DOHH2 (cell line): ENCODE data around the gene SPTBN2.

Source experiments
- H3F3A ChIP-seq: fragments of 200-600 bp; sonication (generic), shearing (Covaris generic); 2 replicates; pipeline ENCODE4 v1.6.0; 2016; ENCODE audit warnings: antibody characterized with exemption, mild to moderate bottlenecking; ENCODE audit not compliant: control insufficient read depth, insufficient read depth
- H3K27ac ChIP-seq: fragments of 200-600 bp; sonication (generic); 2 replicates; pipeline ENCODE4 v1.5.1; 2014; ENCODE audit warnings: low read depth, mild to moderate bottlenecking, low read length, moderate library complexity
- H3K27me3 ChIP-seq: fragments of 200-600 bp; sonication (generic); 2 replicates; pipeline ENCODE4 v1.6.1; 2014; ENCODE audit warnings: mild to moderate bottlenecking, low read length, mixed read lengths; ENCODE audit not compliant: control insufficient read depth
- H3K36me3 ChIP-seq: fragments of 200-600 bp; sonication (generic); 2 replicates; pipeline ENCODE4 v1.6.1; 2014; ENCODE audit warnings: mild to moderate bottlenecking, low read length, moderate library complexity, mixed read lengths; ENCODE audit not compliant: control insufficient read depth
- H3K4me1 ChIP-seq: fragments of 200-600 bp; sonication (generic); 2 replicates; pipeline ENCODE4 v1.6.1; 2014; ENCODE audit warnings: mild to moderate bottlenecking, low read length, mixed read lengths; ENCODE audit not compliant: control insufficient read depth
- H3K4me2 ChIP-seq: fragments of 200-600 bp; sonication (generic); 2 replicates; pipeline ENCODE4 v1.6.0; 2014; ENCODE audit warnings: mild to moderate bottlenecking, low read length, moderate library complexity
- H3K4me3 ChIP-seq: fragments of 200-600 bp; sonication (generic); 2 replicates; pipeline ENCODE4 v1.5.1; 2014; ENCODE audit warnings: mild to moderate bottlenecking, low read length, mixed read lengths
- H3K79me2 ChIP-seq: fragments of 200-600 bp; sonication (generic); 2 replicates; pipeline ENCODE4 v1.6.1; 2014; ENCODE audit warnings: mild to moderate bottlenecking, low read length, mixed read lengths; ENCODE audit not compliant: control insufficient read depth
- H3K9me2 ChIP-seq: fragments of 200-600 bp; sonication (generic); replicated peaks from 2 replicates; pipeline ENCODE4 v1.6.1; 2014; ENCODE audit warnings: mild to moderate bottlenecking, low read length, mixed read lengths; ENCODE audit not compliant: control insufficient read depth
- H3K9me3 ChIP-seq: fragments of 200-600 bp; sonication (generic); 2 replicates; pipeline ENCODE4 v1.6.1; 2014; ENCODE audit warnings: antibody characterized with exemption, low read length, mixed read lengths; ENCODE audit not compliant: control insufficient read depth, insufficient read depth
- H4K20me1 ChIP-seq: fragments of 200-600 bp; sonication (generic); 2 replicates; pipeline ENCODE4 v1.6.0; 2014; ENCODE audit warnings: low read depth, mild to moderate bottlenecking, antibody characterized with exemption, low read length, moderate library complexity; ENCODE audit not compliant: control insufficient read depth, insufficient read depth
- CTCF ChIP-seq: fragments of 200-600 bp; sonication (generic); IDR thresholded peaks from one replicate; pipeline ENCODE4 v1.5.1; 2014; ENCODE audit warnings: antibody characterized with exemption, mild to moderate bottlenecking, low read depth, low read length; ENCODE audit not compliant: poor library complexity, severe bottlenecking
- EZH2phosphoT487 ChIP-seq: fragments of 200-600 bp; sonication (generic); IDR thresholded peaks from 2 replicates; pipeline ENCODE4 v1.6.1; 2017; ENCODE audit warnings: borderline replicate concordance, mild to moderate bottlenecking, antibody characterized with exemption, low read length, moderate library complexity, mixed read lengths

SPTBN2 gene

GRCh38 chr11:66713746-66714480 is 15.1 kb downstream of the SPTBN2 start:
- H3K27ac ChIP-seq, result no peak overlapping the region
- H3K79me2 ChIP-seq, result no peaks in the 10 kb centered on the region
- peaks cover 63% of the 10 kb centered on the region for H3K36me3 ChIP-seq
- no peaks in the 10 kb centered on the region for H3K9me3 ChIP-seq
- H4K20me1 ChIP-seq, result no peaks in the 10 kb centered on the region
- TF ChIP-seq CTCF, result no peak
- H3K4me1 ChIP-seq, result no peaks in the 10 kb centered on the region
- no peaks in the 10 kb centered on the region for H3F3A ChIP-seq
- no peaks in the 10 kb centered on the region for H3K9me2 ChIP-seq
- no peak overlapping the region for H3K4me2 ChIP-seq
- H3K4me3 ChIP-seq, result no peak overlapping the region
- H3K27me3 ChIP-seq, result no peaks in the 10 kb centered on the region

GRCh38 chr11:66710384-66710930 is 18.6 kb downstream of the SPTBN2 start:
- no peak overlapping the region for H3K27ac ChIP-seq
- H3K4me1 ChIP-seq, result no peaks in the 10 kb centered on the region

GRCh38 chr11:66708701-66709100 is 20.3 kb downstream of the SPTBN2 start:
- no peak overlapping the region for H3K4me2 ChIP-seq
- no peak overlapping the region for H3K27ac ChIP-seq
- H3K4me1 ChIP-seq, result no peaks in the 10 kb centered on the region
- no peaks in the 10 kb centered on the region for H3K79me2 ChIP-seq
- H4K20me1 ChIP-seq, result no peaks in the 10 kb centered on the region
- no peaks in the 10 kb centered on the region for H3K9me2 ChIP-seq
- TF ChIP-seq EZH2phosphoT487 (no peak), CTCF (no peak)
- H3K36me3 ChIP-seq, result peaks cover 70% of the 10 kb centered on the region
- H3K4me3 ChIP-seq, result no peak overlapping the region
- H3F3A ChIP-seq, result no peaks in the 10 kb centered on the region
- H3K27me3 ChIP-seq, result no peaks in the 10 kb centered on the region
- no peaks in the 10 kb centered on the region for H3K9me3 ChIP-seq

More at GRCh38 chr11:66710384-66710930, 18.6 kb downstream of the SPTBN2 start:
- Histone ChIP-seq H3K9me3 (no peaks in the 10 kb centered on the region), H3K27me3 (no peaks in the 10 kb centered on the region), H3F3A (no peaks in the 10 kb centered on the region), H3K36me3 (peaks cover 77% of the 10 kb centered on the region), H3K4me3 (no peak overlapping the region), H3K9me2 (no peaks in the 10 kb centered on the region), H3K79me2 (no peaks in the 10 kb centered on the region), H3K4me2 (no peak overlapping the region), H4K20me1 (no peaks in the 10 kb centered on the region)
- TF ChIP-seq CTCF, result no peak
